ENCODE results near the gene SPATS1.

DNA sequence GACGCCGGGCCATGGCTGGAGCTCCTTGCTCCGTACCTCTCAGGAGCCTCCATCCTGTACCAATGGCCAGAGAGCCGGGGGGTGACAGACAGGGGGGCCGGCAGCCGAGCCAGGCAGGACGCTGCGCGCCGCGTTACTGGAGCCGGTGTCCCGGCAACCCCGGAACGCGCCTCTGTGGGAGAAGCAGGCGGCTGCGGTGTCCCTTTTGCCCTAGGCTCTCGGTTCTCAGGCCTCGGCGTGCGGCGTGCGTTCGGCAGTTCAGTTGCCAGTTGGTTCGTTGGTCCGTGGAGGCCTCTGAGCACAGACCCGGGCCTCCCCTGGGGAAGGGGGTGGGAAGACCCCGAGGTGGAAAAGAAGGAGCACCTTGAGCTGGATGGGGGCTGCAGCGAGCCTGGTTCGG, at the start of gene SPATS1:
- TF ChIP-seq, protein P1, sequence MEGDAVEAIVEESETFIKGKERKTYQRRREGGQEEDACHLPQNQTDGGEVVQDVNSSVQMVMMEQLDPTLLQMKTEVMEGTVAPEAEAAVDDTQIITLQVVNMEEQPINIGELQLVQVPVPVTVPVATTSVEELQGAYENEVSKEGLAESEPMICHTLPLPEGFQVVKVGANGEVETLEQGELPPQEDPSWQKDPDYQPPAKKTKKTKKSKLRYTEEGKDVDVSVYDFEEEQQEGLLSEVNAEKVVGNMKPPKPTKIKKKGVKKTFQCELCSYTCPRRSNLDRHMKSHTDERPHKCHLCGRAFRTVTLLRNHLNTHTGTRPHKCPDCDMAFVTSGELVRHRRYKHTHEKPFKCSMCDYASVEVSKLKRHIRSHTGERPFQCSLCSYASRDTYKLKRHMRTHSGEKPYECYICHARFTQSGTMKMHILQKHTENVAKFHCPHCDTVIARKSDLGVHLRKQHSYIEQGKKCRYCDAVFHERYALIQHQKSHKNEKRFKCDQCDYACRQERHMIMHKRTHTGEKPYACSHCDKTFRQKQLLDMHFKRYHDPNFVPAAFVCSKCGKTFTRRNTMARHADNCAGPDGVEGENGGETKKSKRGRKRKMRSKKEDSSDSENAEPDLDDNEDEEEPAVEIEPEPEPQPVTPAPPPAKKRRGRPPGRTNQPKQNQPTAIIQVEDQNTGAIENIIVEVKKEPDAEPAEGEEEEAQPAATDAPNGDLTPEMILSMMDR (IDR thresholded peaks at IDR 0.05) = no peak
- TF ChIP-seq POLR2A (IDR thresholded peaks at IDR 0.05) (no peak), EP300 (IDR thresholded peaks at IDR 0.05) (no peak)

All from tibial nerve (tissue), 4 donors.